ENCODE measurements around the gene MEIS1. TPM values are rescaled to one million over a fixed set of nuclear protein-coding genes. Genes with fewer than 3 reads are reported as not detected.

The MEIS1 gene
- total RNA-seq, 1 experiment from 2014 or later, result 0.66 TPM

DNA sequence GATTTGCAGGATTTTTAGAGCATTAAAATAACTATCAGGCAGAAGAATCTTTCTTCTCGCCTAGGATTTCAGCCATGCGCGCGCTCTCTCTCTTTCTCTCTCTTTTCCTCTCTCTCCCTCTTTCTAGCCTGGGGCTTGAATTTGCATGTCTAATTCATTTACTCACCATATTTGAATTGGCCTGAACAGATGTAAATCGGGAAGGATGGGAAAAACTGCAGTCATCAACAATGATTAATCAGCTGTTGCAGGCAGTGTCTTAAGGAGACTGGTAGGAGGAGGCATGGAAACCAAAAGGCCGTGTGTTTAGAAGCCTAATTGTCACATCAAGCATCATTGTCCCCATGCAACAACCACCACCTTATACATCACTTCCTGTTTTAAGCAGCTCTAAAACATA is 137.0 kb downstream of the MEIS1 start:
- Histone ChIP-seq H3K4ac (ENCODE audit: low read depth, low read length) (no peak overlapping the region), H3K4me1 (ENCODE audit: insufficient read depth, low read length) (peaks cover 3% of the 10 kb centered on the region; the same call in 1 of the 2 replicates), H3T11ph (ENCODE audit: low read length) (no peak overlapping the region), H4K91ac (ENCODE audit: insufficient read length, low read depth, low read length) (no peak overlapping the region), H3K9ac (ENCODE audit: extremely low read depth, insufficient read length, low read length) (no peak overlapping the region), H2BK15ac (ENCODE audit: low read depth, low read length) (no peak overlapping the region), H2BK120ac (ENCODE audit: low read depth, low read length, poor library complexity, severe bottlenecking) (no peak overlapping the region), H2BK20ac (ENCODE audit: low read depth, low read length, poor library complexity, severe bottlenecking) (no peak overlapping the region), H3K23ac (ENCODE audit: insufficient read length, low read depth, low read length) (no peak overlapping the region), H3K18ac (ENCODE audit: insufficient read length, low read depth, low read length) (no peak overlapping the region), H3K27ac (ENCODE audit: insufficient read length, low read depth, low read length) (no peak overlapping the region), H3K4me2 (ENCODE audit: insufficient read depth, insufficient read length, low read length) (no peak overlapping the region), H3K56ac (ENCODE audit: insufficient read length, low read depth, low read length) (no peak overlapping the region), H3K79me2 (ENCODE audit: insufficient read depth, low read length) (no peaks in the 10 kb centered on the region), H3K9me3 (ENCODE audit: control insufficient read depth, low read depth, low read length) (no peaks in the 10 kb centered on the region), H3K79me1 (ENCODE audit: insufficient read depth, low read depth, low read length, poor library complexity, severe bottlenecking) (no peaks in the 10 kb centered on the region), H2AFZ (ENCODE audit: low read length) (no peak overlapping the region), H3K27me3 (ENCODE audit: insufficient read depth, low read length) (peaks cover 11% of the 10 kb centered on the region), H3K23me2 (ENCODE audit: insufficient read length, low read depth, low read length, poor library complexity, severe bottlenecking) (peaks cover 17% of the 10 kb centered on the region), H2BK5ac (ENCODE audit: insufficient read length, low read length) (no peak overlapping the region), H4K20me1 (ENCODE audit: control insufficient read depth, insufficient read depth, insufficient read length) (no peaks in the 10 kb centered on the region), H4K8ac (replicated peaks; ENCODE audit: insufficient read length, low read depth, low read length) (no peak overlapping the region), H2AK5ac (ENCODE audit: insufficient read length, low read length) (no peak overlapping the region), H3K14ac (ENCODE audit: insufficient read depth, low read length) (no peak overlapping the region), H4K5ac (ENCODE audit: insufficient read length, low read depth, low read length) (no peak overlapping the region), H2BK12ac (ENCODE audit: insufficient read length, low read depth, low read length) (no peak overlapping the region)
- WGBS (ENCODE audit: extremely low coverage, insufficient read length, low lambda C conversion rate), result no CpG with 5 or more reads among the region's 6 CpGs
- no peak overlapping the region for H3K4me3 Mint-ChIP-seq
- DNase-seq, result no peak
- H3K27me3 Mint-ChIP-seq (ENCODE audit: low read depth), result peaks cover 27% of the 10 kb centered on the region
- H3K4me1 Mint-ChIP-seq, result peaks cover 31 to 40% of the 10 kb centered on the region in 2 experiments
- TF ChIP-seq CTCF (conservative IDR thresholded peaks at IDR 0.05), result no peak
- H3K9me3 Mint-ChIP-seq, result no peaks in the 10 kb centered on the region
- no peaks in the 10 kb centered on the region for H3K36me3 Mint-ChIP-seq (ENCODE audit: insufficient read depth in 1 of 3, low read depth in 3 of 3)
- no peak overlapping the region for H3K27ac Mint-ChIP-seq

Measured in H9 (cell line).